Endothelial cell (in vitro differentiated cells): Measurements from ENCODE around the gene GZF1. TPM values are rescaled to one million over a fixed set of nuclear protein-coding genes. Genes with fewer than 3 reads are reported as not detected.

Source experiments
- DNase-seq: peaks from one replicate; pipeline ENCODE4 v3.0.0; 2021; ENCODE audit warnings: low spot score
- H3K27ac Mint-ChIP-seq: one replicate; pipeline ENCODE4 v1.8.0; 2021; ENCODE audit warnings: mixed read lengths, inconsistent platforms; ENCODE audit not compliant: unreplicated experiment
- H3K27me3 Mint-ChIP-seq: one replicate; pipeline ENCODE4 v1.8.0; 2021; ENCODE audit warnings: mild to moderate bottlenecking, moderate library complexity, mixed read lengths, inconsistent platforms; ENCODE audit not compliant: unreplicated experiment
- H3K36me3 Mint-ChIP-seq: one replicate; pipeline ENCODE4 v1.8.0; 2021; ENCODE audit warnings: mild to moderate bottlenecking, low read depth, mixed read lengths, inconsistent platforms; ENCODE audit not compliant: unreplicated experiment
- H3K4me1 Mint-ChIP-seq: one replicate; pipeline ENCODE4 v1.8.0; 2021; ENCODE audit warnings: mild to moderate bottlenecking, mixed read lengths, inconsistent platforms; ENCODE audit not compliant: unreplicated experiment
- H3K4me3 Mint-ChIP-seq: one replicate; pipeline ENCODE4 v1.8.0; 2021; ENCODE audit warnings: mild to moderate bottlenecking, mixed read lengths, inconsistent platforms; ENCODE audit not compliant: unreplicated experiment
- H3K9me3 Mint-ChIP-seq: one replicate; pipeline ENCODE4 v1.8.0; 2021; ENCODE audit warnings: mixed read lengths, inconsistent platforms; ENCODE audit not compliant: unreplicated experiment
- CTCF ChIP-seq: fragments of 200-600 bp; sonication (generic); IDR thresholded peaks from one replicate; pipeline ENCODE4 v1.5.0; 2021; ENCODE audit warnings: antibody characterized with exemption; ENCODE audit not compliant: unreplicated experiment
- total RNA-seq: library from RNA; stranded (reverse); fragmentation: NEBNext Ultra II Directional; extraction: Animal tissue kit (Norgen Biotek cat#: 25700); gene quantifications from one replicate; pipeline ENCODE4 v1.2.1, GENCODE V29; 2021; ENCODE audit not compliant: unreplicated experiment

GZF1 gene
- total RNA-seq, 1 donor from 2014 or later = 9.6 TPM

GRCh38 chr20:23393996-23394775, 32.2 kb downstream of the GZF1 start:
- H3K9me3 Mint-ChIP-seq = no peaks in the 10 kb centered on the region
- no peak for TF ChIP-seq CTCF
- peaks cover 19% of the 10 kb centered on the region for H3K36me3 Mint-ChIP-seq
- no peak overlapping the region for H3K4me3 Mint-ChIP-seq
- no peak overlapping the region for H3K27ac Mint-ChIP-seq
- H3K4me1 Mint-ChIP-seq = peaks cover 10% of the 10 kb centered on the region
- peaks cover 3% of the 10 kb centered on the region for H3K27me3 Mint-ChIP-seq
- DNase-seq = no peak

- Mint-ChIP-seq H3K36me3 (peaks cover 19% of the 10 kb centered on the region), H3K4me3 (no peak overlapping the region), H3K27ac (no peak overlapping the region), H3K9me3 (no peaks in the 10 kb centered on the region), H3K4me1 (peaks cover 10% of the 10 kb centered on the region), H3K27me3 (peaks cover 1% of the 10 kb centered on the region)
- no peak for DNase-seq
- TF ChIP-seq CTCF = no peak
These were observed 35.1 kb downstream of the GZF1 start for GRCh38 chr20:23396950-23397627.

GRCh38 chr20:23397961-23398360, 36.0 kb downstream of the GZF1 start:
- Mint-ChIP-seq H3K4me1 (peaks cover 10% of the 10 kb centered on the region), H3K27me3 (peaks cover 1% of the 10 kb centered on the region), H3K9me3 (no peaks in the 10 kb centered on the region), H3K4me3 (no peak overlapping the region), H3K36me3 (peaks cover 17% of the 10 kb centered on the region), H3K27ac (peak overlapping the region; percentile 82)
- TF ChIP-seq CTCF = no peak
- DNase-seq = no peak

DNA sequence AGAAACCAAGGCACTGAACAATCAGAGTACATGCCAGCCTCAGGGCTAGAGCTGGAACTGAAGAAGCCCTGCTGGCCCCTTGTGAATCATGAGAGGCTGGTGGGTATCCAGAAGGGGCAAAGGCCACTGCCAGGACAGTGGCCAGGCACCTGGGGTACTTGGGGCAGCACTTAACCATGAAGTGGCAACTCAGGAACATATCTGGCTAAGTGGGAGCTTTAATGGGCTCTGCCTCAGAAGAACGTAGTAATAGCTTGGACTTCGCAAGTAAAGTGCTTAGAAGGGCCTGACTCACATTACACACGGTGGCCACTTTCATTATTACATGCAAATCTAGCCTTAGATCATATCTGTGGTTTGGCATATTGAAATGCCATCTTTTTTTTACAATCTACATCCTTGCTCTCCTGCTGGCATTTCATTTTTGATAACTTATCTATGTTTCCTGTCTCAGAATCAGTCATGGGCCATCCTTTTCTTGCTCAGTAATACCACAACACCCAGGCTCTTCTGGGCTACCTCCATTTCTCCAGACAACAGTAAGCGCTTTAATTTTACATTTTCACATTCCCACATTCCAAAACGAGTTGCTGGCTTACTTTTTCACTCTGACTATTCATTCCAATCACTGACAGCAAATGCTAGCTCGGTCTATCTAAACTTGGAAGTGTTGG, 37.7 kb downstream of the GZF1 start:
- peaks cover 3% of the 10 kb centered on the region for H3K36me3 Mint-ChIP-seq
- H3K27ac Mint-ChIP-seq = no peak overlapping the region
- H3K27me3 Mint-ChIP-seq = peaks cover 1% of the 10 kb centered on the region
- no peak overlapping the region for H3K4me3 Mint-ChIP-seq
- peaks cover 10% of the 10 kb centered on the region for H3K4me1 Mint-ChIP-seq
- H3K9me3 Mint-ChIP-seq = no peaks in the 10 kb centered on the region
- peak; percentile 30 for TF ChIP-seq CTCF
- DNase-seq = no peak
